HCT116 (cell line): ENCODE data around the gene RNF34. TPM values are rescaled to one million over a fixed set of nuclear protein-coding genes. Genes with fewer than 3 reads are reported as not detected.
A peak's percentile ranks its signal among the peaks of the same experiment; 100 is the strongest.

Experiments used
- ATAC-seq: fragments of 200-7000 bp; cut with Tn5 transposase; 2 replicates; pipeline ENCODE4 v1.9.1; 2020; ENCODE audit warnings: mild to moderate bottlenecking, moderate library complexity
- BruUV-seq: library from RNA; stranded (reverse); fragments of 400-500 nt; replicated peaks from 2 replicates; lab custom pipeline; 2021; lab: Mats Ljungman, UMichigan
- CTCF ChIA-PET: fragments of 300-600 bp; sonication (Branson Sonifier 250); formaldehyde crosslinking; loops from one replicate; lab custom pipeline; 2021; ENCODE audit warnings: antibody characterized with exemption; lab: Charles Lee
- POLR2A ChIA-PET: fragments of 300-600, 350-600 bp; sonication (Branson Sonifier 250); formaldehyde crosslinking; loops from one replicate; lab custom pipeline; 2021; ENCODE audit warnings: antibody characterized with exemption; lab: Charles Lee
- RAD21 ChIA-PET, 2 experiments: fragments of 300-600 bp; sonication (Branson Sonifier 250); formaldehyde crosslinking; loops; one replicate each; lab custom pipeline; 2023; ENCODE audit warnings: low total read pairs in 2 of 2; ENCODE audit not compliant: uncharacterized antibody in 2 of 2, unreplicated experiment in 2 of 2, low non-redundant PET in 1 of 2; lab: Charles Lee
- DNase-seq: peaks from one replicate; pipeline ENCODE4 v3.0.0-alpha.2; 2010; ENCODE audit warnings: low read depth, low spot score
- H2AFZ ChIP-seq: fragments of 200-600 bp; shearing (Covaris generic), sonication (generic); 2 replicates; pipeline ENCODE4 v1.6.1; 2017; ENCODE audit warnings: low read depth, mixed run types, mixed read lengths, antibody characterized with exemption, low read length; ENCODE audit not compliant: poor library complexity, severe bottlenecking
- H3K27ac ChIP-seq: 2 replicates; pipeline ENCODE4 v1.5.1; 2012; ENCODE audit warnings: low read depth, low read length
- H3K27me3 ChIP-seq: fragments of 200-600 bp; sonication (generic); 2 replicates; pipeline ENCODE4 v1.6.1; 2016; ENCODE audit warnings: mixed run types, low read length, mixed read lengths; ENCODE audit not compliant: insufficient read depth
- H3K36me3 ChIP-seq, 2 experiments: fragments of 200-500 bp in 1 of 2; fragments of 200-600 bp in 1 of 2; sonication (Bioruptor generic) in 1 of 2; sonication (generic) in 1 of 2; 2 replicates each; pipeline versions ENCODE4 v1.5.1 to v1.6.1; 2014 to 2016; ENCODE audit warnings: low read length in 2 of 2, inconsistent platforms in 1 of 2, mixed read lengths in 1 of 2, mixed run types in 1 of 2; ENCODE audit not compliant: insufficient read depth in 2 of 2, control insufficient read depth in 1 of 2
- H3K4me1 ChIP-seq, 2 experiments: fragments of 200-600 bp in 1 of 2; sonication (generic) in 1 of 2; 2 replicates each; pipeline versions ENCODE4 v1.5.1 to v1.6.1; 2012 to 2017; ENCODE audit warnings: low read length in 2 of 2, inconsistent platforms in 1 of 2, mild to moderate bottlenecking in 1 of 2, mixed read lengths in 1 of 2, mixed run types in 1 of 2, moderate library complexity in 1 of 2; ENCODE audit not compliant: insufficient read depth in 2 of 2, control insufficient read depth in 1 of 2
- H3K4me2 ChIP-seq: fragments of 200-600 bp; sonication (generic); 2 replicates; pipeline ENCODE4 v1.6.1; 2017; ENCODE audit warnings: mixed run types, low read length, mixed read lengths
- H3K4me3 ChIP-seq, 2 experiments: fragments of 200-600 bp in 1 of 2; sonication (generic) in 1 of 2; replicated peaks in 1 of 2; 2 replicates each; pipeline ENCODE4 v1.5.1; 2011 to 2016; ENCODE audit warnings: low read length in 2 of 2, control low read depth in 1 of 2, low read depth in 1 of 2, mild to moderate bottlenecking in 1 of 2, mixed read lengths in 1 of 2, mixed run types in 1 of 2
- H3K79me2 ChIP-seq: fragments of 200-600 bp; sonication (generic); 2 replicates; pipeline ENCODE4 v1.6.1; 2017; ENCODE audit warnings: mild to moderate bottlenecking, mixed run types, low read length, moderate library complexity, mixed read lengths; ENCODE audit not compliant: insufficient read depth
- H3K9ac ChIP-seq: fragments of 200-600 bp; sonication (generic); 2 replicates; pipeline ENCODE4 v1.6.1; 2016; ENCODE audit warnings: low read length, mixed read lengths
- H3K9me2 ChIP-seq: fragments of 200-600 bp; sonication (generic), shearing (Covaris generic); 2 replicates; pipeline ENCODE4 v1.6.1; 2017; ENCODE audit warnings: mixed run types, mild to moderate bottlenecking, moderate library complexity; ENCODE audit not compliant: insufficient read depth
- H3K9me3 ChIP-seq, 2 experiments: fragments of 200-500 bp in 1 of 2; fragments of 200-600 bp in 1 of 2; sonication (Bioruptor generic) in 1 of 2; sonication (generic) in 1 of 2; 2 replicates each; pipeline ENCODE4 v1.6.1; 2014 to 2017; ENCODE audit warnings: low read length in 2 of 2, mixed read lengths in 2 of 2, inconsistent platforms in 1 of 2, low read depth in 1 of 2, mild to moderate bottlenecking in 1 of 2, mixed run types in 1 of 2, moderate library complexity in 1 of 2; ENCODE audit not compliant: control insufficient read depth in 1 of 2, insufficient read depth in 1 of 2
- H4K20me1 ChIP-seq: fragments of 200-600 bp; sonication (generic), shearing (Covaris generic); 2 replicates; pipeline ENCODE4 v1.6.1; 2017; ENCODE audit warnings: mixed run types, mild to moderate bottlenecking, moderate library complexity; ENCODE audit not compliant: insufficient read depth
- CEBPB ChIP-seq: IDR thresholded peaks from 2 replicates; pipeline ENCODE4 v1.6.1; 2012; ENCODE audit warnings: low read depth
- POLR2A ChIP-seq: IDR thresholded peaks from 2 replicates; pipeline ENCODE4 v1.7.0; 2011; ENCODE audit warnings: borderline replicate concordance; ENCODE audit not compliant: insufficient read depth, insufficient read length; ENCODE audit errors: extremely low read depth
- POLR2AphosphoS5 ChIP-seq: IDR thresholded peaks from 2 replicates; pipeline ENCODE4 v1.6.1; 2011; ENCODE audit warnings: mild to moderate bottlenecking, low read depth, low read length, moderate library complexity
- SP1 ChIP-seq: IDR thresholded peaks from 2 replicates; pipeline ENCODE4 v1.6.1; 2012; ENCODE audit warnings: low read depth
- SRF ChIP-seq: IDR thresholded peaks from 2 replicates; pipeline ENCODE4 v1.6.1; 2012; ENCODE audit warnings: low read depth
- TCF7L2 ChIP-seq: IDR thresholded peaks from 2 replicates; pipeline ENCODE4 v1.7.0; 2011; ENCODE audit warnings: borderline replicate concordance, inconsistent platforms; ENCODE audit not compliant: insufficient read depth, insufficient read length; ENCODE audit errors: extremely low read depth
- YY1 ChIP-seq: IDR thresholded peaks from 2 replicates; pipeline ENCODE4 v1.6.1; 2011; ENCODE audit warnings: low read length, low read depth, moderate library complexity, mild to moderate bottlenecking; ENCODE audit not compliant: insufficient replicate concordance; ENCODE audit errors: extremely low read depth
- ZFX ChIP-seq: fragments of 450-650 bp; IDR thresholded peaks from 2 replicates; pipeline ENCODE4 v1.6.1; 2017
- intact Hi-C: fragments of 100-400 bp; cut with micrococcal nuclease; formaldehyde crosslinking; loops from 2 replicates; pipeline ENCODE4 v1.10.0; 2022
- total RNA-seq: library from RNA; stranded (reverse); gene quantifications from one replicate; pipeline ENCODE4 v1.2.1, GENCODE V29; 2021; ENCODE audit not compliant: unreplicated experiment
- TF ChIP-seq, protein P1 (sequence below): IDR thresholded peaks from 2 replicates; pipeline ENCODE4 v1.6.1; 2012

The RNF34 gene
- total RNA-seq, 1 experiment from 2014 or later = 47.8 TPM

DNA sequence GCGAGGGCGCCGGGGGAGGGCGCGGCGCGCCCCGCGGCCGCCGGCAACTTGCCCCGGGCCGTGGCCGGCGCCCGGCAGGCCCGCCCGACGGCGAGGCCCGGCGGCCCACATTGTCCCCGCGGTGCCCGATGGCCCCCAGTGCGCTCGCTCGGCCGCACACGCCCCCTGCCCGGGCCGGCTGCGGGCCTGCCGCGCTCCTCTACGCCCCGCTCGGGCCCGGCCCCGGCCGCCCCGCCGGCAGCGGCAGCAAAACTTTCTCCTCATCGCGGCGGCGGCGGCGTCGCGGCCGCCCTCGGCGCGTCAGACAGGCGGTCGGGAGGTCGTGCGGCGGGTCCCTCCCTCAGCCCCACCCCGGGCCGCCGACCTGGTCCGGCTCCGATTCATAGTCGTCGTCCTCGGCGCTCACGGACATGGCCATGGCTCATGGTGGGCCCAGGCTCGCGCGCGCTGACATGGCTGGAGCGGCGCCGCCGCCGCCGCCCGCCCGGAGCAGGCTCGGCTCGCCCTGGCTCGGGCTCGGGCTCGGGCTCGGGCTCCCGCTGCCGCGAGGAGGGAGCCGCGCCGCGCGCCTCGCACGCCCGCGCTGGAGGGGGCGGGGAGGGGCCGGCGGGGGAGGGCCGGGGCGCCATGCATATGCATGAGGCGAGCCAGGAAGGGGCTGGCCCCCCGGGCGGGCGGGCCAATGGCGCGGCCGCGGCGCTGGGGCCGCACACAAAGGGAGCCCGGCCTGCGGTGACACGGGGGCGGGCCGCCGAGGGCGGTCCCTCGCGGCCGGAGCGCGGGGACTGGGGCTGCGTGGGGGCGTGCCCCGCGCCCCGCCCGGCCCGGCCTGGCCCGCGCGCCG, 67.1 kb downstream of the RNF34 start:
- Histone ChIP-seq H3K27me3 (no peaks in the 10 kb centered on the region), H3K4me1 (peaks cover 9 to 39% of the 10 kb centered on the region in 2 experiments; a peak in 3 of 4 replicates), H3K27ac (peak overlapping the region; percentile 78), H3K4me3 (peak overlapping the region; percentile 50 to 86), H3K9ac (peak overlapping the region; percentile 90), H3K9me2 (no peaks in the 10 kb centered on the region)
- intact Hi-C loops = no loop called here
- ATAC-seq (peak; percentile 95), DNase-seq (peak; percentile 69)
- BruUV-seq = no TSS peak
- ChIA-PET CTCF (no interaction called here), RAD21 (no interaction called here)
- no peak; the same call in 1 of the 2 replicates for TF ChIP-seq SP1
- TF ChIP-seq, protein P1, sequence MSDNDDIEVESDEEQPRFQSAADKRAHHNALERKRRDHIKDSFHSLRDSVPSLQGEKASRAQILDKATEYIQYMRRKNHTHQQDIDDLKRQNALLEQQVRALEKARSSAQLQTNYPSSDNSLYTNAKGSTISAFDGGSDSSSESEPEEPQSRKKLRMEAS = peak; percentile 20; the same call in 1 of the 2 replicates
- TF ChIP-seq POLR2A = peak; percentile 51
- peak; percentile 6 for TF ChIP-seq YY1
- no peak for TF ChIP-seq SRF
- peak; percentile 76 for TF ChIP-seq ZFX
- no peak for TF ChIP-seq CEBPB
- peak; percentile 80 for TF ChIP-seq TCF7L2
- peak; percentile 55 for TF ChIP-seq POLR2AphosphoS5
- TF ChIP-seq, all 23 proteins: peak for 6
- Histone ChIP-seq H3K4me2 (peak overlapping the region; percentile 89), H3K9me3 (no peaks in the 10 kb centered on the region), H4K20me1 (no peaks in the 10 kb centered on the region; the same call in 1 of the 2 replicates), H3K79me2 (peaks cover 40% of the 10 kb centered on the region), H2AFZ (no peak overlapping the region), H3K36me3 (no peaks in the 10 kb centered on the region)
- POLR2A ChIA-PET = no interaction called here
